Neuronal stem cell (in vitro differentiated cells): Measurements from ENCODE around the gene TMEM107.

Experiments
- DNase-seq: peaks from one replicate; pipeline ENCODE4 v3.0.0-alpha.2; 2013; ENCODE audit warnings: low spot score
- H2AFZ ChIP-seq: one replicate; pipeline ENCODE4 v1.6.1; 2013; ENCODE audit warnings: mild to moderate bottlenecking, low read length, inconsistent platforms
- H2AK5ac ChIP-seq: 2 replicates; pipeline ENCODE4 v1.6.1; 2013; ENCODE audit warnings: low read depth, mild to moderate bottlenecking, inconsistent platforms, low read length, moderate library complexity, mixed read lengths
- H2BK120ac ChIP-seq: 2 replicates; pipeline ENCODE4 v1.6.1; 2013; ENCODE audit warnings: low read depth, mild to moderate bottlenecking, inconsistent platforms, low read length, moderate library complexity, mixed read lengths
- H2BK12ac ChIP-seq: one replicate; pipeline ENCODE4 v1.6.1; 2013; ENCODE audit warnings: low read length, inconsistent platforms
- H2BK15ac ChIP-seq: 2 replicates; pipeline ENCODE4 v1.6.1; 2013; ENCODE audit warnings: mild to moderate bottlenecking, low read length, inconsistent platforms, mixed read lengths
- H2BK5ac ChIP-seq: one replicate; pipeline ENCODE4 v1.6.1; 2013; ENCODE audit warnings: inconsistent platforms, mild to moderate bottlenecking, low read length, moderate library complexity
- H3K14ac ChIP-seq: one replicate; pipeline ENCODE4 v1.6.1; 2013; ENCODE audit warnings: low read length, inconsistent platforms
- H3K18ac ChIP-seq: 2 replicates; pipeline ENCODE4 v1.6.1; 2013; ENCODE audit warnings: low read length, inconsistent platforms
- H3K23ac ChIP-seq: 2 replicates; pipeline ENCODE4 v1.6.1; 2013; ENCODE audit warnings: low read depth, mild to moderate bottlenecking, mixed read lengths, low read length, inconsistent platforms; ENCODE audit not compliant: poor library complexity
- H3K27ac ChIP-seq: replicated peaks from 3 replicates; pipeline ENCODE4 v1.5.1; 2013; ENCODE audit warnings: low read length, inconsistent platforms
- H3K27me3 ChIP-seq, 3 experiments: 2 replicates each; pipeline ENCODE4 v1.6.1; 2013; ENCODE audit warnings: low read length in 3 of 3, mild to moderate bottlenecking in 2 of 3, inconsistent platforms in 1 of 3, low read depth in 1 of 3, mixed read lengths in 1 of 3, moderate library complexity in 1 of 3; ENCODE audit not compliant: control insufficient read depth in 3 of 3, insufficient read depth in 3 of 3
- H3K36me3 ChIP-seq, 2 donors: replicated peaks in 1 of 2; 2 replicates each; pipeline ENCODE4 v1.6.1; 2013; ENCODE audit warnings: low read length in 2 of 2; ENCODE audit not compliant: control insufficient read depth in 2 of 2, insufficient read depth in 2 of 2
- H3K4ac ChIP-seq: 2 replicates; pipeline ENCODE4 v1.6.1; 2013; ENCODE audit warnings: inconsistent platforms, mild to moderate bottlenecking, low read length, moderate library complexity
- H3K4me1 ChIP-seq, 2 donors: 1 replicate in 1 of 2; 2 replicates in 1 of 2; pipeline ENCODE4 v1.6.1; 2013; ENCODE audit warnings: low read length in 2 of 2, low read depth in 1 of 2; ENCODE audit not compliant: control insufficient read depth in 2 of 2, insufficient read depth in 1 of 2
- H3K4me2 ChIP-seq: one replicate; pipeline ENCODE4 v1.6.1; 2013; ENCODE audit warnings: mild to moderate bottlenecking, low read length, inconsistent platforms; ENCODE audit not compliant: insufficient read depth, poor library complexity, severe bottlenecking
- H3K4me3 ChIP-seq, 2 donors: 2 replicates each; pipeline ENCODE4 v1.5.1; 2013; ENCODE audit warnings: low read length in 2 of 2, mild to moderate bottlenecking in 2 of 2, inconsistent platforms in 1 of 2, moderate library complexity in 1 of 2
- H3K79me1 ChIP-seq: one replicate; pipeline ENCODE4 v1.6.1; 2013; ENCODE audit warnings: low read depth, mild to moderate bottlenecking, inconsistent platforms, low read length, moderate library complexity
- H3K9ac ChIP-seq: one replicate; pipeline ENCODE4 v1.6.1; 2013; ENCODE audit warnings: mild to moderate bottlenecking, low read depth, low read length, inconsistent platforms; ENCODE audit not compliant: poor library complexity
- H3K9me3 ChIP-seq, 2 donors: replicated peaks in 1 of 2; 2 replicates each; pipeline versions ENCODE3 to v1.6.1; 2013; ENCODE audit warnings: low read length in 2 of 2, mild to moderate bottlenecking in 2 of 2, inconsistent platforms in 1 of 2, low read depth in 1 of 2, mixed read lengths in 1 of 2, moderate library complexity in 1 of 2; ENCODE audit not compliant: control insufficient read depth in 2 of 2, insufficient read depth in 1 of 2
- H4K8ac ChIP-seq: one replicate; pipeline ENCODE4 v1.6.1; 2013; ENCODE audit warnings: low read depth, mild to moderate bottlenecking, inconsistent platforms, low read length, moderate library complexity
- H4K91ac ChIP-seq: one replicate; pipeline ENCODE4 v1.6.1; 2013; ENCODE audit warnings: low read length, low read depth, mild to moderate bottlenecking, inconsistent platforms; ENCODE audit not compliant: poor library complexity
- WGBS, 2 donors: extraction: QIAGEN DNeasy Blood & Tissue Kit; methylation state at CpG; one replicate each; pipeline ENCODE4 v1.1.7; 2013; ENCODE audit warnings: missing lambda C conversion rate in 2 of 2, mixed read lengths in 1 of 2; ENCODE audit not compliant: insufficient read length in 2 of 2, insufficient replicate concordance in 1 of 2; ENCODE audit errors: extremely low coverage in 2 of 2; 5-methylcytosine and 5-hydroxymethylcytosine counted together

The TMEM107 gene

GRCh38 chr17:8143581-8144400 is 32.4 kb downstream of the TMEM107 start:
- H3K4me3 ChIP-seq: no peak overlapping the region
- H3K79me1 ChIP-seq: peaks cover 6% of the 10 kb centered on the region
- H3K14ac ChIP-seq: no peak overlapping the region
- no peak overlapping the region for H3K4me2 ChIP-seq
- no peak overlapping the region for H3K9ac ChIP-seq
- no peak overlapping the region for H2BK120ac ChIP-seq
- no peak overlapping the region for H3K23ac ChIP-seq
- no peak overlapping the region for H2AFZ ChIP-seq
- H3K18ac ChIP-seq: no peak overlapping the region
- H2BK12ac ChIP-seq: no peak overlapping the region
- H2BK5ac ChIP-seq: peak overlapping the region; percentile 24
- H3K4me1 ChIP-seq: peaks cover 0 to 2% of the 10 kb centered on the region in 2 donors
- H3K27me3 ChIP-seq: no peaks in the 10 kb centered on the region
- DNase-seq: no peak
- H3K27ac ChIP-seq: no peak overlapping the region
- H4K91ac ChIP-seq: no peak overlapping the region
- no peak overlapping the region for H3K4ac ChIP-seq
- no peaks in the 10 kb centered on the region for H3K9me3 ChIP-seq
- no peak overlapping the region for H2BK15ac ChIP-seq
- no CpG with 5 or more reads among the region's 22 CpGs for WGBS, 2 donors
- no peak overlapping the region for H4K8ac ChIP-seq
- no peak overlapping the region for H2AK5ac ChIP-seq
- peaks cover 67 to 85% of the 10 kb centered on the region in 2 donors for H3K36me3 ChIP-seq

GRCh38 chr17:8142887-8143580 is 33.1 kb downstream of the TMEM107 start:
- Histone ChIP-seq H3K4ac (no peak overlapping the region), H3K4me3 (no peak overlapping the region), H3K27me3 (no peaks in the 10 kb centered on the region), H2BK120ac (no peak overlapping the region), H4K8ac (no peak overlapping the region), H2BK5ac (no peak overlapping the region), H2BK12ac (no peak overlapping the region), H3K14ac (no peak overlapping the region), H2AK5ac (no peak overlapping the region), H3K36me3 (peaks cover 60 to 78% of the 10 kb centered on the region in 2 donors), H4K91ac (no peak overlapping the region), H2AFZ (no peak overlapping the region), H3K18ac (no peak overlapping the region), H3K4me1 (peaks cover 0 to 2% of the 10 kb centered on the region in 2 donors), H3K27ac (no peak overlapping the region), H3K4me2 (peak overlapping the region; percentile 2), H3K79me1 (peaks cover 6% of the 10 kb centered on the region), H3K23ac (no peak overlapping the region), H2BK15ac (no peak overlapping the region), H3K9ac (no peak overlapping the region), H3K9me3 (no peaks in the 10 kb centered on the region)
- DNase-seq: no peak
- no CpG with 5 or more reads among the region's 15 CpGs for WGBS, 2 donors

GRCh38 chr17:8142158-8142886 is 33.9 kb downstream of the TMEM107 start:
- Histone ChIP-seq H3K36me3 (peaks cover 53 to 71% of the 10 kb centered on the region in 2 donors), H2BK120ac (no peak overlapping the region), H2AFZ (no peak overlapping the region), H3K79me1 (peaks cover 6% of the 10 kb centered on the region), H2BK15ac (no peak overlapping the region), H4K91ac (no peak overlapping the region), H3K9ac (no peak overlapping the region), H3K27me3 (peaks cover 0 to 5% (median 0%) of the 10 kb centered on the region in 3 experiments), H2BK5ac (no peak overlapping the region), H4K8ac (no peak overlapping the region), H2BK12ac (no peak overlapping the region), H3K9me3 (no peaks in the 10 kb centered on the region), H2AK5ac (no peak overlapping the region), H3K27ac (no peak overlapping the region), H3K4me2 (no peak overlapping the region), H3K18ac (no peak overlapping the region), H3K4me1 (peaks cover 0 to 5% of the 10 kb centered on the region in 2 donors), H3K14ac (no peak overlapping the region), H3K4me3 (no peak overlapping the region), H3K4ac (no peak overlapping the region), H3K23ac (no peak overlapping the region)
- no peak for DNase-seq
- no CpG with 5 or more reads among the region's 23 CpGs for WGBS, 2 donors

DNA sequence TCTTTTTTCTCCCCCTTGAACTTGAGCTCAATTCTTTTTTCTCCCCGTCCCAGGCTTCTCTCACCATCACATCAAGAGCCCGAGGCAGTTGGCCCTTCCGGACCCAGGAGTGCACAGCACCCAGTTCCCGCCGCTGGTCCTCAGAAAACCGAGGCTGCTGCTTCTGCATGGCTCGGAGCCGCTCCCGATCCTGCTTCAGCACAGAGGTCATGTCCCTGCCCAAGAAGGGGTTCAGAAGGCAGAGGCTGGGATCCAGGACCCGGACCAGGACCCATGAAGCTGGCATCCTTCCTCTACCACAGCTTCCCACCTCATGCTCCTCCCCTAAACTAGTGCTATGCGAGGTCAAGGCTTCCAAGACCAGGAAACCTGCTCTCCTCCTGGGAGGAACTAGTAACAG is 34.4 kb downstream of the TMEM107 start:
- Histone ChIP-seq H3K4me1 (peaks cover 0 to 5% of the 10 kb centered on the region in 2 donors), H2AFZ (no peak overlapping the region), H3K4me2 (no peak overlapping the region), H2BK12ac (no peak overlapping the region), H3K36me3 (peaks cover 50 to 65% of the 10 kb centered on the region in 2 donors), H2BK120ac (no peak overlapping the region), H3K4me3 (no peak overlapping the region), H3K9me3 (no peaks in the 10 kb centered on the region), H2BK15ac (no peak overlapping the region), H4K91ac (no peak overlapping the region), H3K9ac (no peak overlapping the region), H3K27me3 (peaks cover 0 to 7% (median 0%) of the 10 kb centered on the region in 3 experiments), H3K4ac (no peak overlapping the region), H3K23ac (no peak overlapping the region), H3K79me1 (peaks cover 6% of the 10 kb centered on the region), H2BK5ac (no peak overlapping the region), H2AK5ac (no peak overlapping the region), H3K14ac (no peak overlapping the region), H3K18ac (no peak overlapping the region), H4K8ac (no peak overlapping the region), H3K27ac (no peak overlapping the region)
- no CpG with 5 or more reads among the region's 11 CpGs for WGBS, 2 donors
- no peak for DNase-seq
